IPS-18a (cell line): ENCODE results near the gene SCO1.

ENCODE experiments used
- H3K27ac ChIP-seq: one replicate; pipeline ENCODE4 v1.5.1; 2013; ENCODE audit warnings: low read length
- H3K27me3 ChIP-seq: one replicate; pipeline ENCODE4 v1.6.1; 2013; ENCODE audit warnings: mild to moderate bottlenecking, low read length; ENCODE audit not compliant: control insufficient read depth, insufficient read depth
- H3K36me3 ChIP-seq: one replicate; pipeline ENCODE4 v1.6.1; 2013; ENCODE audit warnings: low read depth, low read length; ENCODE audit not compliant: control insufficient read depth
- H3K4me1 ChIP-seq: one replicate; pipeline ENCODE4 v1.6.1; 2013; ENCODE audit warnings: low read depth, low read length; ENCODE audit not compliant: control insufficient read depth
- H3K4me3 ChIP-seq: one replicate; pipeline ENCODE4 v1.5.1; 2013; ENCODE audit warnings: low read length
- H3K9ac ChIP-seq: one replicate; pipeline ENCODE4 v1.6.1; 2013; ENCODE audit warnings: mild to moderate bottlenecking, low read length, moderate library complexity
- H3K9me3 ChIP-seq: one replicate; pipeline ENCODE4 v1.6.1; 2013; ENCODE audit warnings: low read depth, low read length; ENCODE audit not compliant: control insufficient read depth

The SCO1 gene

DNA sequence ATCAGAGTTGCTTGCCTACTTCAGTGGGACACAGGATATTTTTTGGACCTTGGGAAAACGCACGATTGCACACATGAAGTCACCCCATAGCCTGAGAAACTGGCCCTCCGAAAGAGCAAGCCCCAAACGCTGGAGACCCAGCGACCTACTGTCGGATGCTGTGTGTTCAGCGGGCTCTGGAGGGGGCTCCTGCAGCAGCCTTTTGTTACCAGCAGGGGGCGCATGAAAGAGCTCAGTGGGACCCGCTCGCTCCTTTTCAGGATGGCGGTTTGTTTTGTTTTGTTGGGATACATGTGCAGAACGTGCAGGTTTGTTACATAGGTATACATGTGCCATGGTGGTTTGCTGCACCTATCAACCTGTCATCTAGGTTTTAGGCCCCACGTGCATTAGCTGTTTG is 68.6 kb downstream of the SCO1 start:
- no peak overlapping the region for H3K9ac ChIP-seq
- no peaks in the 10 kb centered on the region for H3K4me1 ChIP-seq
- H3K27ac ChIP-seq = no peak overlapping the region
- H3K27me3 ChIP-seq = no peaks in the 10 kb centered on the region
- no peaks in the 10 kb centered on the region for H3K9me3 ChIP-seq
- H3K4me3 ChIP-seq = no peak overlapping the region
- H3K36me3 ChIP-seq = no peaks in the 10 kb centered on the region

DNA sequence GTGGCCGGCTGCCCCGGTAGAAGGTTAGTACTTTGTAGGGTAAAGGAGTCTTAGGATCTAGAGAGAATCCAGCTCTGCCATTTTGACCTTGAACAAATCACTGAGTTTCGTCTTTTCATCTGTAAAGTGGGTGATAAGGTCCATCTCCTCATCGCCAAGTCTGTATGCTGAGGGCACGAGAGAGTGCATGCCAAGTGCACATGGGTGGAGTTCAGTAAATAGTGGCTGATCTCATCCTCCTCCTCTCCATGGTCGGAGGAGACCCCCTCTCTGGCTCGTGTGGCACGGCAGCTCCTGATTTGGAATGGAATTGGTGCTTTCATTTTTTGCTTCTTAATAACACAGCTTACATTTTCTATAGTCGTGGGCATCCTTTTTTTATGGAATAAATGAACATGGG is 70.9 kb downstream of the SCO1 start:
- no peaks in the 10 kb centered on the region for H3K36me3 ChIP-seq
- H3K4me1 ChIP-seq = no peaks in the 10 kb centered on the region
- no peaks in the 10 kb centered on the region for H3K9me3 ChIP-seq
- no peak overlapping the region for H3K4me3 ChIP-seq
- H3K27me3 ChIP-seq = no peaks in the 10 kb centered on the region
- H3K9ac ChIP-seq = no peak overlapping the region
- H3K27ac ChIP-seq = no peak overlapping the region

DNA sequence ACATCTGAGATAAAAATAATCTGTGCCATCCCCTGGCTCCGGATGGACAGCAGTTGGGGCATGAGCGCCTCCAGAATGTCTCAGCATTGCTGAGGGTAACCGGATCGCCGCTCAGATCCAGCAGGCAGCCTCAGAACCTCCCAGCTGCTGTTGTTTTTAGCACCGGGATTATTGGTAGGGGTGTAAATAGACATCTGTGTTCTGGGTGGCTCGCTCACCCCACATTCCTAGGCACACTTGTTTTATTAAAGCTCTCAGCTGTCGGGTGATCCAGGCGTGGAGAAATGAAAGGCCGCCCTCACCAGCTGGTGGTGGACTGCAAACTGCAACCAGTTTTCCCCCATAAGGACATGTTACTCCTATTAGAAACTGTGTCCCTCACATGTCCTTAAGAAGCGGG is 72.4 kb downstream of the SCO1 start:
- Histone ChIP-seq H3K27ac (no peak overlapping the region), H3K4me3 (no peak overlapping the region), H3K36me3 (no peaks in the 10 kb centered on the region), H3K4me1 (no peaks in the 10 kb centered on the region), H3K27me3 (no peaks in the 10 kb centered on the region), H3K9me3 (no peaks in the 10 kb centered on the region), H3K9ac (no peak overlapping the region)

DNA sequence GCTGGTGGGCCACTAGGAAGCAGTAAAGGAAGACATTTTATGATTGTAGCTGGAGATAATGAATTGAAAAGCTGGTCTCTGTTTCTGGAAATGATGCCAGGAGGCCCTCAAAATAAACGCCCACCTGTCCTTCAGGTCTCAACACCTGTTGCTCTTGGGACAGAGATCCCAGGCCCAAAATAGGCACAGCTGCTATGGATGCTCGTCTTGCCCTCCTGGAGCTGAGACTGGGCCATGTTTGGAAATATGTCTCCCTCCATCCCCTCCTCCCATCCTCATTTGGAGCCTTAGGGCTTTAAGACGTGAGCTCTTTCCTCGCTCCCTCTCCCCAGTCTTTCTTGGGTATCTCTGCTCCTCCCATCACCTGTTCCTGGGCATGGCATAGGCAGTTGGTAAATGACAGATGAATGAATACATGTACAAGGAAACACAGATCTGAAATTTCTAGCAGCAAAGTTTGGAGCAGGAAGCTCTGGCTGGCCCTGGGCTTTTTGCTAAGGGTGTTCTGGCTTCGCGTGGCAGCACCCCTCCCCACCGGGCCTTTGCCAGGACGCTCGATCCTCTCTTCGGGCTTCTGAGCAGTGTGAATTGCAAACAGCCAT is 73.5 kb downstream of the SCO1 start:
- no peaks in the 10 kb centered on the region for H3K27me3 ChIP-seq
- no peak overlapping the region for H3K9ac ChIP-seq
- H3K9me3 ChIP-seq = no peaks in the 10 kb centered on the region
- H3K36me3 ChIP-seq = no peaks in the 10 kb centered on the region
- no peak overlapping the region for H3K27ac ChIP-seq
- no peak overlapping the region for H3K4me3 ChIP-seq
- H3K4me1 ChIP-seq = no peaks in the 10 kb centered on the region

DNA sequence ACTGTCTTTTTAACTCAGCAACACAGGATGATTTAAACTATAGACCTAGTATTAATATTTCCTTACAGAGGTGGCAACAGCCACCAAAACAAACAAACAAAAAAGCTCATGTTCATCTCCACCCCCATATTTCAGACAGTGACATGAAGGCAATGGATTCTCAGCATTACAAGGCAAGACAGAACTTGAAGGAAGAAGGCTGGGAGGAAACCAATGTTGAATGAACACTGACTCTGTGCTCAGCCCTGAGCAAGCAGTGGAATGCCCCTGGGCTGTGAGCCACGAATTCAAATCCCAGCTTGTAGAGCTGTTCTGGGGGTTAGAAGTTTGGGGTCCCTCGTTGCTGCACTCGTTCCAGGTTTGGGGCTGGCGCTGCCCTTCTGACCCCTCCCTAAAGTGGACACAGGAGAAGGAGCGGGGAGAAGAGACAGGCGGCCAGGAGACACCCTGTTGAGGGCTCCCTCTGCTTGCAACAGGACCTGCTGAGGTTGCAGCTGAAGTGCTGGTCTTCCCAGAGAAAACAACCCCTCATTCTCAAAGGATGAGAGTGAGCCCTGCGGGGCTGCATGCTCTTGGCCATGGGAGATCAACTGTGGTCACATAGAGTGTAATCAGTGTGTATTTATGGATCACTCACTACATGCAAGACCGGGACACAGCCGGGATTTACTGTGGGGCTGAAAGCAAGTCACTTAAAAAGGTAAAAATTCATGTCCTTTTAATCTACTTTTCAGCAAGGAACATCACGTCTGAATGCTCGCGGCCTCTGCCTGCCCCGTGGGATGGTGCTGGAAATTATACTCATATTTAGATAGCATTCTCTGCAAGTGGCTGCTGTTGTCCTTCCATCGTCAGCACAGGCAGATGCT is 74.5 kb downstream of the SCO1 start:
- Histone ChIP-seq H3K9ac (no peak overlapping the region), H3K27me3 (no peaks in the 10 kb centered on the region), H3K4me1 (no peaks in the 10 kb centered on the region), H3K36me3 (no peaks in the 10 kb centered on the region), H3K9me3 (no peaks in the 10 kb centered on the region), H3K4me3 (no peak overlapping the region), H3K27ac (no peak overlapping the region)
